ENCODE data around the gene LRRC75A. TPM values are rescaled to one million over a fixed set of nuclear protein-coding genes. Genes with fewer than 3 reads are reported as not detected.

LRRC75A gene
- total RNA-seq, 1 donor from 2014 or later = 2.5 TPM

DNA sequence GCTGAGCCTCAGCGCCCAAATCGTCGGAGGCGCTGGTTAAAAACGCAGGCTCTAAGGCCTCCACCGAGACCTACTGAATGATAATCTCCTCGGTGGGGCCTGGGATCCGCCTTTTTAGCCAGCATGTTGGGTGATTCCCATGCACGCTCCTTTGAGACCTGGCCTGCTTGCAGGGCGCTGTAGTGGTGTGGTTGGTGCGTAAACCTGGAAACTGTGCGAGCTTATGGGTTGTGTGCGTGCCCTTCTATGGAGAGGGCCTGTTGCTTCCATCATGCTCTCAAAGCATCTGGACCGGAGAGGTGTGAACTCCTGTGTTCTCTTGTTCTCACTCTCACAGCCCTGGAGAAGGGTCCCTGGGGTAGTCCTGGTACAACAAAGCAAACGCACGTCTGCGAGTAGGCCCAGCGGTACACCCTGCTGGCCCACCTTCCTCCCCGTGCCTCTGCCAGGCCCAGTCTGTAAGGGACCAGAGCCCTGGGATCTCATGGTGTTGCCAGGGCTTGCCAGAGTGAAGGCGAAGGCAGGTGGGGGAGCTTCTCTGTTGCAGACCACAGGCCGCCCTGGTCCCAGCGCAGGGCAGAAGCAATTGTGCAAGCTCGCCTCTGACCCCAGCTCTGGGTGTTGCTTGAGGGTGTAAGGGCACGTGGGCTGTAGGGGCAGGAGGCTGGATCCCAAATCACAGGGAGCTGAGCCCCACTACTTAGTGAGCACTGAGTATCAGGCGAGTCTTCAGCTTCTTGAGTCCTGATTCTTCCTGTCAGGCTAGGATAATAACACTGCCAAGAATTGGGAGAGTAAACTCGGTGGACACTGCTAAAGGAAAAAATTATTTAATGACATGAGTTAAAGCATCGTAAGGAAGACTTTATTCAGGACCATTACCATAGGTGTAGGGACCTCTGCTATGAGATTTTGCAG lies 879 bp upstream of the LRRC75A start:
- Histone ChIP-seq H3K4me3 (peak overlapping the region; percentile 58), H3K27me3 (no peaks in the 10 kb centered on the region), H3K9me3 (no peaks in the 10 kb centered on the region), H3K27ac (no peak overlapping the region), H3K36me3 (no peaks in the 10 kb centered on the region), H3K4me1 (peaks cover 10% of the 10 kb centered on the region)
- no peak for DNase-seq
- TF ChIP-seq, protein P1, sequence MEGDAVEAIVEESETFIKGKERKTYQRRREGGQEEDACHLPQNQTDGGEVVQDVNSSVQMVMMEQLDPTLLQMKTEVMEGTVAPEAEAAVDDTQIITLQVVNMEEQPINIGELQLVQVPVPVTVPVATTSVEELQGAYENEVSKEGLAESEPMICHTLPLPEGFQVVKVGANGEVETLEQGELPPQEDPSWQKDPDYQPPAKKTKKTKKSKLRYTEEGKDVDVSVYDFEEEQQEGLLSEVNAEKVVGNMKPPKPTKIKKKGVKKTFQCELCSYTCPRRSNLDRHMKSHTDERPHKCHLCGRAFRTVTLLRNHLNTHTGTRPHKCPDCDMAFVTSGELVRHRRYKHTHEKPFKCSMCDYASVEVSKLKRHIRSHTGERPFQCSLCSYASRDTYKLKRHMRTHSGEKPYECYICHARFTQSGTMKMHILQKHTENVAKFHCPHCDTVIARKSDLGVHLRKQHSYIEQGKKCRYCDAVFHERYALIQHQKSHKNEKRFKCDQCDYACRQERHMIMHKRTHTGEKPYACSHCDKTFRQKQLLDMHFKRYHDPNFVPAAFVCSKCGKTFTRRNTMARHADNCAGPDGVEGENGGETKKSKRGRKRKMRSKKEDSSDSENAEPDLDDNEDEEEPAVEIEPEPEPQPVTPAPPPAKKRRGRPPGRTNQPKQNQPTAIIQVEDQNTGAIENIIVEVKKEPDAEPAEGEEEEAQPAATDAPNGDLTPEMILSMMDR (IDR thresholded peaks at IDR 0.05) = no peak
- ATAC-seq = no peak
- intact Hi-C loops (cut with DNase I) = no loop called here

DNA sequence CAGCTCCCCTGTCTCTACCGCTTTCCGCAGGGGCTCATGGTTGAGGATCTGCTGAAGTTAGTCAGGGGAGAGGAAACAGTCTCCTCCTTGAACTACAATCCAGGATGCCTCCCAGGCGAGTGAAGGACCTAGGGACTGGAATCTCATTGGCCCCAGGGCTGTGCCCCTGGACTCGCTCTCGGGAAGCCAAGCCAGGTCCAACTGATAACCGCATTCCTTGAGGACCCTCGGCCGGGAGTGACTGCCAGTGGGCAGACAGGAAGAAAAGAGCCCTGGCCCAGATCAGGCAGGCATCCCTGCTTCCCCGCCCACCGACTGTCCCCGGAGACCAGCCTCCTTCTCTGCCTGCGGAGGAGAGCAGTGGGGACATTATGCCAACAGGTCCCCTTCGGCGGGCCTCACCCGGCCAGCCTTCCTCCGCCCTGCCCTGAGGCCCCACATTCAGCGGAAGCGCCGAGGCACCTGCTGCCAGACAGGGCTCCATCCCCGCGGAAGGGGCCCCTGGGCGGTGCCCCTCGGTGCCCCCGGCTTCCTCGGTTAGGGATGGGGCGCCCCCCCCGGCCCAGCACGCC lies 776 bp downstream of the LRRC75A start:
- Histone ChIP-seq H3K27me3 (no peaks in the 10 kb centered on the region), H3K27ac (no peak overlapping the region), H3K4me3 (peak overlapping the region; percentile 58), H3K36me3 (no peaks in the 10 kb centered on the region), H3K9me3 (no peaks in the 10 kb centered on the region), H3K4me1 (peaks cover 20% of the 10 kb centered on the region)
- peak; percentile 7 for ATAC-seq
- TF ChIP-seq, protein P1 (IDR thresholded peaks at IDR 0.05) = no peak
- DNase-seq = peak; percentile 71
- intact Hi-C loops (cut with DNase I) = no loop called here

DNA sequence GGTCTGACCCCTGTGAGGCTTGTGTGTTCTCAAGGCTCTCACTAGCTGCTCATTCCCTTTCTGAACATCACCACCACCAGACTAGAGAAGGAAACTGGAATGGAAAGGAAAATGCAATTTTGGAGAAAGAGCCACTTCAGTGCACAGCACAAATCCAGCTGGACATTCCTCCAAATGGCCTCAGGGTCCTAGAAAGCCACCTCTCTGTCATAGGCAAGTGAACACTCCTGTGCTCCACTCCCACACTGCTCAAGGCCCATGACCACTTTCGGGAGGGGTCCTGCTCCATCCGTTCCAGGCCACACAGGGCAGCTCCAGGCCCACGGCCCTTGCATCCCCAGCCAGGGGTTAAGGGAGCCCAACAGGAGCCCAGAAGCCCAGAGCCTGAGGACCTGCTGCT lies 2.6 kb downstream of the LRRC75A start:
- Histone ChIP-seq H3K27me3 (no peaks in the 10 kb centered on the region), H3K27ac (no peak overlapping the region), H3K36me3 (no peaks in the 10 kb centered on the region), H3K4me1 (peaks cover 26% of the 10 kb centered on the region), H3K4me3 (no peak overlapping the region), H3K9me3 (no peaks in the 10 kb centered on the region)
- TF ChIP-seq, protein P1 (IDR thresholded peaks at IDR 0.05) = no peak
- ATAC-seq (no peak), DNase-seq (no peak)
- intact Hi-C loops (cut with DNase I) = no loop called here

DNA sequence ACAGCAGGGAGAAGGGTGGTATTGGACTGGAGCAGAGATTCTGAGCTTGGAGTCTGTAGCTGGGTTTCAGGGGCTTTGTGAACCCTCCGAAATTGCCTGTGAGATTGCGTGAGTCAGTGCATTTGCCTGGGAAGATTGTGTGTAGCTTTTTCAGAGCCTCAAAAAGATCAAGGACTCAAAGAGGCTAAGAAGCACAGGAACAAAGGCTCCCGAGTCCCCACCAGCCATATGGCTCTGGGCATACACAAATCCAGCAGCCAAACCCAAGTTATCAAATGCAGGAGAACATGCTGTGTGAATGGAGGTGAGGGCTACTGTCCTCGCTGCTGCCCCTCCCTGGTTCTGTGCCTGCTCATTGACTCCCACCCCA lies 3.0 kb downstream of the LRRC75A start:
- Histone ChIP-seq H3K4me3 (no peak overlapping the region), H3K27me3 (no peaks in the 10 kb centered on the region), H3K9me3 (no peaks in the 10 kb centered on the region), H3K36me3 (no peaks in the 10 kb centered on the region), H3K27ac (no peak overlapping the region), H3K4me1 (peaks cover 26% of the 10 kb centered on the region)
- ATAC-seq (no peak), DNase-seq (no peak)
- intact Hi-C loops (cut with DNase I) = no loop called here
- TF ChIP-seq, protein P1 (IDR thresholded peaks at IDR 0.05) = no peak

DNA sequence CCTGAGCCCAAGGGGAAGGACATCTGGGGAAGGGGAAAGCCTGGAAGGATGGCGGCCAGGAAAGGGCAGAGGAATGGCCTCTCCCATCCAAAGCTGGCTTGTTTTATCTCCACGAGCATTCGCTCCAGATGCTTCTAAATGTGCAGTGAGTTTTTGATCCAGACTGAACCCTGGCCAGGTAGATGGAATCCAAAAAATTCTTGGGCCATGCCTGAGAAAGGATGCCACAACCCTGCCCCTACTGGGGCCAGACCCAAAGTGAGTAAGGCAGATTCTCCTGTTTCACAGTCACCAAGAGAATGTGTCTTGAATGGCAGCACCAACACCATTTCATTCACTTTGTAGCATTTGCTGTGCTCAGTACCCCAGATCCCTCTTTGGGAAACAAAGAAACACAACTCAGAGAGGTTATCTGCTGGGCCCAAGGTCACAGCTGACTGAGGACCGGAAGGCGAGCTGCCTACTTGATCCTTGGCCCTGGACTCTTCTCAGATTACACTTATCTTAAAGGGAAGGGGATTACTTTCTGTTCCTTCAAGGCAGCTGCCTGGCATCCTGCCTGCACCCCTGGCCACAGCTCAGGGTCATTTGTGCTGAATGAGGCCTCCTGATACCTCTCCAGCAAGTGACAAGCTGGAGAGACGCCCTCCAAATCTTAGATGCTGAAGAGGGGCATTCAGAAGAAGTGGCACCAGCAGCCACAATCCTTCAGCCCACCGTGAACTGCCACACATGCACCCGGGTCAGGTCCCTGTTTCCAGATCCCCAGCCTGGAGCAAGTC lies 3.6 kb downstream of the LRRC75A start:
- H3K9me3 ChIP-seq = no peaks in the 10 kb centered on the region
- ATAC-seq = no peak
- no peaks in the 10 kb centered on the region for H3K27me3 ChIP-seq
- no peak overlapping the region for H3K27ac ChIP-seq
- TF ChIP-seq, protein P1 (IDR thresholded peaks at IDR 0.05) = no peak
- H3K4me3 ChIP-seq = no peak overlapping the region
- H3K36me3 ChIP-seq = no peaks in the 10 kb centered on the region
- intact Hi-C loops (cut with DNase I) = no loop called here
- H3K4me1 ChIP-seq = peaks cover 26% of the 10 kb centered on the region
- no peak for DNase-seq

Measured in upper lobe of right lung (tissue), 1 donor.